ENCODE data around the gene RPA3.
A peak's percentile ranks its signal among the peaks of the same experiment; 100 is the strongest.

Gene RPA3

DNA sequence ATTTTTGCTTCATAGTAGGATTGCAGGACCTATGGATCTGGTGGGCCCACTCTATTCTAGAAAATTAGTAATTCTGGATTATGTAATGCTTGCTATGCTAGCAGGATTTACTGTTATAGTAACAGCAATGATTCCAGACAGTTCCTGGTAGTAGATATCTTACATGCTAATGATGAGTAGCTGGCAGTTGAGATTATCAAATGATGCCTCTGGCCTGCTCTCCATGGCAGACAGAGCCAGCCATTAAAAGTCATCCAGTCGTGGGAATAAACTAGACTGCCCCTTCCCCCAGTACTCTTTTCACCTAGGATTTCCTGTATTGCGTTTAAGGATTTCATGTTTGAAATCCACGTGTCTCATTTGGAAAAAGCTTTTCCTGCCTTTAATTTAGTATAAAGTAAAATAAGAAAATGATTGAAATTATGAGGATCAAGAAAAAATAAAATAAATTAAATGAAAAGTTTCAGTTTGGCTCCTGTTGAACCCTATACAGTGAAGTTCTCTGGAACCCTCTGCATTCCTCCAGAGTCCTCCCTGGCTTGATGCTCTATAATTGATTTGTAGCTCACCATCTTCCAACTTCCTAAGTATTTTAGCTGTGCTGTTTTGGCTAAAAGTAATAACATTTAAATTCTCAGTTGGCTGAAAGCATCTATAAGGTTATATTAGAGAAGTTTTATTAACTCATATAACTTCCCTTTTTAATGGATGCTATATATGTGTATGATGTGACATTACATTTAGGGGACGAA lies 63.3 kb downstream of the RPA3 start:
- no peak for DNase-seq (ENCODE audit: low read depth in 1 of 2, low spot score in 1 of 2)

DNA sequence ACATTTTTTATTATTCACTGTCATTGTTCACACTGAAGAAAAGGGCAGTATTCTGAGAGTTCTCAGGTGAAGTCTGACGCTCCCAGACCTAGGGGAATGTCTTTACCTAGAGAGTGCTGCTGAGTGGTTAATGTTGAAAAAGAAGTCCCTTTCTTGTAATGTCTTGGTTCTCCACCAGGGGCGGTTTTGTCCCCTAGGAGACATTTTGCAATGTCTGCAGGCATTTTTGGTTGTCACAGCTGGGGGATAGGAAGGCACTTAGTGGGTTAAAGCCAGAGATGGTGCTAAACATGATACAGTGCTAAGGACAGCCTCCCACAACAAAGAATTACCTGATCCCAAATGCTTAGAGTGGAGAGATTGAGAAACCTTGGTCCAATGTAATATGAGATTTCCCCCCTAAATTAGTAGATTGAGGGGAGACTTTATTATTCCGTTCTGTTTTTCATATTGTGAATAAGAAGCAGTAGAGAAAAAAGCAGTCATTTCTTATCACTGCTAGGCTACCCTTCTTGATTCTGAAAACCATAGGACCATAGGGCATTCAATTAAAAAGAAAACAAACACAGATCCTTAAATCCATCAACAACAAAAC lies 64.7 kb downstream of the RPA3 start:
- DNase-seq (ENCODE audit: low read depth in 1 of 2, low spot score in 1 of 2) = no peak

DNA sequence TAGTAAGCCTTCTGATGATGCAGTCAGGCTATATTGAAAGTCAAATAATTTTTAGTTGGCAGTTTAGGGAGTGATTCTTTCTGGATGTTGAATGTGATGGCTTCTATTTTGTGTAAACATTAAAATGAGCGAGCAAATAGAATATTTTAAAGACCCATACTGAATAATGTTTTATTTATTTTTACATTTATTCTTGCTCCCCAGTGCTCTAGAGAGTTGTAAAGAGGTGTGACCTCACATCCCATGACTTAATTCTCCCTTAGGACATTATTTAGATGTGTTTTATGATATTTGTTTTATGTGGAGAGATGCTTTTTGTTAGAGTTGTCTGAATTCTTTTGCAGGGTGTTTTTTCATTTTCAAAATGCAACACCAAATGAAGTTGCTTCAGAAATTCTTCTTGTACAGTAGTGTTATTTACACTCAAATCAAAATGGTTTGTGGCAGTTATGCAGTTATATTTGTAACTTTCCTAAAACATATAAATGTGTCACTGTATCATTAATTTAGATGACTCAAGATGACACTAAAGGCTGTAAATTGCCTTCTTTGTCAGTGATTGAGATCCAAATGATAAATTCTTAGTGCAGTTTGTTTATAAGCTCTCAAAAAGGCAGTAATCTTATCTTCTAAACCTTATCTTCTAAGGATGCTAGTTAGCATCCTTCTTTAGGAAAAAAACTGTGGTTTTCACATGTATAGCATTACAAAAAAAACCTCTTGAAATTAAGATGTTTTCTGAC lies 65.4 kb downstream of the RPA3 start:
- no peak for DNase-seq (ENCODE audit: low read depth in 1 of 2, low spot score in 1 of 2)

DNA sequence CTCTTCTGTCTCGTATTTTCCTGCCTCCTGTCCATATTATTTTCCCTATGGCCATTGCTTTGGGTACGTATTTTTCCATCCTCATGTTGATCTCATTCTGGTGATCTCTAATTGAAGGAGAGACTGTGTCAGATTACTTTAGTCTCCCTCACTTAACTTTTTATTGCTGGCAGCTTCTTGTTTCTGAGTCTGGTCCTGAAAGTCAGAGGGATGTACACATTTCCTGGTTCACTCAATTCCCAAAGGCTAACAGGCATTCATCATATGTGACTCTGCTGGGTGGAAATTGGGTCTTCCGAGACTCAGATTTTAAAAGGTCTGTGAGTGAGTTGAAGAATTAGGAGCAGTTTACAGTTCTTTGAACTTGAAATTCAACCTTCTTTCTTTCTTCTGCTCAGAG lies 66.9 kb downstream of the RPA3 start:
- no peak for DNase-seq (ENCODE audit: low read depth in 1 of 2, low spot score in 1 of 2)

DNA sequence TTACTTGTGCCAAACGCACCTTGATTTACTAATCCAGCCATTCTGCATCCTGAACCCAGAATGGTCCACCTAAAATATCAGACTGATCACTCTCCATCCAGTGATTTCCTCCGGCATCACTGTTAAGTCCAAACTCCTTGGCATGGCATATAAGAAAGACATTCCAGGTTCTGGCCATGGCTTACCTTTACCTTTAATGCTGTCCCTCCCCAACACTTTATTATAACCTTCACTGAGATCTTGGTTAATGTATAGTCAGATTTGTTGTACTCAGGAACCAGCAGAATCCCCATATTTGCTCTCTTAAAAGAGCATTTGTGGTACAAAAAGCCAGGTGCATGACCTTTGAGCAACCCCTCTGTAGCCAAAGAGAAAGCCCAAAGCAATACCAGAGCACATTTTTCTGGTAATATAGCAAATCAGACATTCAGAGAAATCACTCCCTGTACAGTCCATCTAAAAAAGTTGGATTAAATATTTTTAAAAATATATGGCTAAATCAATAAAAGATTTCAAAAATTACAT lies 67.7 kb downstream of the RPA3 start:
- DNase-seq (ENCODE audit: low read depth in 1 of 2, low spot score in 1 of 2) = no peak

DNA sequence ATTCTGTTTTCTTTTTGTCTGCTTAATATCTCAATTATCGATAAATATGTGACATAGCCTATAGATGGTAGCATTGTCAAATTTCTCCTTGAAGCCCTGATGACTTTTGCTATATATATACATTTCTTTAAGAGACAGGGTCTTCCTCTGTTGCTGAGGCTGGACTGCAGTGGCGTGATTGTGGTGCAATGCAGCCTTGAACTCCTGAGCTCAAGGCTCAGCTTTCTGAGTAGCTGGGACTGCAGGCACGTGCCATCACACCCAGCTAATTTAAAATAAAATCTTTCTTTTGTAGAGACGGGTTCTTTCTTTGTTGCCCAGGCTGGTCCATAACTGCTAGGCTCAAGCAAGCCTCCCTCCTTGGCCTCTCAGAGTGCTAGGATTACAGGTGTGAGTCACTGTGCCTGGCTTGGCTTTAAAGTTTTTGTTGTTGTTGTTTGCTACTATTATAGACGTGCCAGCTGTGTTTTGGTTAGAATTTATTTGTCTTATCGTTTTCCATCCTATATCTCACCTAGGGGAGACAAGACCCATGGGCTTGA lies 70.8 kb downstream of the RPA3 start:
- DNase-seq (ENCODE audit: low read depth in 1 of 2, low spot score in 1 of 2) = no peak

DNA sequence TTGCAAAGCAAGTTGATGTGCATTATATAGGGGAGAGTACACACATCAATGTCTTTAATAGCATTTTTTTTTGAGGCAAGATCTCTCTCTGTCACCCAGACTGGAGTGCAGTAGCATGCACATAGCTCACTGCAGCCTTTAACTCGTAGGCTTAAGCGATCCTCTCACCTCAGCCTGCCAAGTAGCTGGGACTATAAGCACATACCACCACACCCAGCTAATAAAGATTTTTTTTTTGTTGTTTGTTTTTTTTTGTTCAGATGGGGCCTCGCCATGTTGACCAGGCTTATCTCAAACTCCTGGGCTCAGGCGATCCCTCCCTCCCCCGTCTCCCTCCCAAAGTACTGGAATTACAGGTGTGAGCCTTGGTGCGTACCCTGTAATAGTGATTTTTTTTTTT lies 76.3 kb downstream of the RPA3 start:
- no peak for DNase-seq (ENCODE audit: low read depth in 1 of 2, low spot score in 1 of 2)

DNA sequence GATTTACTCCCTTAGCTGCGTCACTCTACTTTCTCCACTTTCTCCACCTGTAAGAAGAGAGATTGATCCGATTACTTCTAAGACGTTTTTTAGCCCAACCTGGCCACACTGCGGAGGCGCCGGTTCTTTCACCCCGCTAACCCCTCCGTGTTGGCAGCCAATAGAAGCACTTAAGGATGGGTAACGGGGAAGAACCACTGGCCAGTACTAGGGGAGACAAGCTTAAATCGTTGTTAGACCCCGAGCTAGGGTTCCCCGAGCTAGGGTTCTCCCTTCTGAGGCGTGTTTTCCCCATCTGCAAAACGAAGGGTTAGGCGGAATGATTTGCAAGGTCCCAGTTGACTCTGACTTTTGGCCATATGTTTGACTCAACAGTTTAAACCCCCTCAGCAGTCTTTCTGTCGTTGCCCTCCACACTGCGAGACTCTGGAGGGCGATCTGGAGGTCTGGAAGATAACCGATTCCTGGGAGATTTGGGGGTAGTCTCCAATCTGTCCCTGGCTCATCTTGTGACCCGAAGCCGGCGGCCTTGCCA lies 77.2 kb downstream of the RPA3 start:
- no peak for DNase-seq (ENCODE audit: low read depth in 1 of 2, low spot score in 1 of 2)

DNA sequence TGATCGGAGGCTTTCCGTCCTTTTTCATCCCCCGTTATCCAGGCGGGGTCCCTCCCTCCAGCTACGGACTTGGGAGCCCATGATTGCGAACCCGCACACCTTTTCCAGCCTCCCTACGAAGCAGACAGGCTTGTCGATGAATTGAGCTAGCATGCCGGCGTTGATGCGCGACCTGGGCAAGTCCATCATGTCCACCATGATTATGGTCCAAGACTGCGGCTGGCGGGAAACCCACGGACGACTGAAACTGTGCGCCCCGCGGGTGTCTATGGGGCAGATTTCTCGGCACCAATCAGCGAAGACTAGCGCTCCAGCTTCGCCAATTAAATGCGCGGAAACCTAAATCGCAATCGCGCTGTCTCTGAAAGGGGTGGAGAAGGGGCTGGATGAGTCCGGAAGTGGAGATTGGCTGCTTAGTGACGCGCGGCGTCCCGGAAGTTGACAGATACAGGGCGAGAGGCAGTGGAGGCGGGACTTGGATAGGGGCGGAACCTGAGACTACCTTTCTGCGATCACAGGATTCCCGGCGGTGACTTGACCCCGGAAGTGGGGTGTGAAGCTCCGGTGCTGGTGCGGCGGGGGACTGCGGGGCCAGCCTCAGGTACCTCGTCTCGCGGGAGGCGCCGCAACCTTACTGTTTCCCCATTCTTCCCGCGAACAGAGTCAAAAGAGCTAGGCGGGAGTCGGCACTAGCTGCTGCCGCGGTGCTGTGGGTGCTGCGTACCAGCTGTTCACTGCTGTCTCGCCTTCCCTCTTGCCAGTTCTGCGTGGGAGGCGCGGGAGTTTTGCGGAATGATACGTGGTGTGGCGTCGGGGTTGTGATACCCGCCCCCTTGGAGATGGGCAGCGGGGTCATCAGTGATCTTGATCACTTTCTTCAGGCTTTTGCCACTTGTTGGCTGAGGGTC lies 77.9 kb downstream of the RPA3 start, which contains the start of gene UMAD1:
Gene UMAD1, plus strand, starts transcription at position 532 of the 908 bp plus-strand sequence. CDS start 32,620 bp downstream, outside the sequence.
- peak; percentile 91 to 95 for DNase-seq (ENCODE audit: low read depth in 1 of 2, low spot score in 1 of 2)

DNA sequence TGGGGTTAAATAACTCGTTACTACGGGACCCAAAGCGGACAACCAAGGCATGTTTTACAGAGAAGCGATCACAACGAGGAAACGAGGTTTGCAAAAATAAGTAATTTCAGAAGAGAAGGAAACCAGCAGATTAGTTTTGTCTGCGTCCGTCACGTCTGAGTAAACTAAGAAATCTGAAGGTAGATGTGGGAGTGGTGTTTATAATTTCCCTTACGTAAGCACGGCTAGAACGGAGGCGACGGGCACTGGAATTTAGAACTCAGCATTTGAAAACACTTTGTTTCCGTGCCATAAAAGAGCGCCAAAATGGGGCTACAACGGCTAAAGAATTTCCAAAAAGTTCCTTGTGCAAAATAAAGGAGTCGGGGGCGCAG lies 78.6 kb downstream of the RPA3 start:
- DNase-seq (ENCODE audit: low read depth in 1 of 2, low spot score in 1 of 2) = peak in 1 of 2 donors; percentile 21

DNA sequence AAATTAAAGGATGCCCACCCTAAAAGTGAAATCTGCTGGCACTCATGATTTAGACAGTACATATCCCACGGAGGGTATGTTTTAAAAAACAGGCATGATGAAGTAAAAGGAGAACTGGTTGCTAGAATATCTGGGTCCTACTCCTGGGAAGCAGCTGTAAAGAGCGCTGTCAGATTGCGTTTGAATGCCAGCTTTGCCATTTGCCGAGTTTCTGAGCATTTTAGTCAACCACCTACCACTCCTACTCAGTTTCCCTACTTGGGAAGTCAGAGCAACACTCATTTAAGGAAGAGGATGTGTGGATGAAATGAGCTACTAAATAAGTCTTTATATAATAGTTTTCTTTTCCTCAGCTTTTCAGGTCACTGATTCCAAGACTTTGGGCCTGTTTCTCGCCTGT lies 79.0 kb downstream of the RPA3 start:
- DNase-seq (ENCODE audit: low read depth in 1 of 2, low spot score in 1 of 2) = no peak

DNA sequence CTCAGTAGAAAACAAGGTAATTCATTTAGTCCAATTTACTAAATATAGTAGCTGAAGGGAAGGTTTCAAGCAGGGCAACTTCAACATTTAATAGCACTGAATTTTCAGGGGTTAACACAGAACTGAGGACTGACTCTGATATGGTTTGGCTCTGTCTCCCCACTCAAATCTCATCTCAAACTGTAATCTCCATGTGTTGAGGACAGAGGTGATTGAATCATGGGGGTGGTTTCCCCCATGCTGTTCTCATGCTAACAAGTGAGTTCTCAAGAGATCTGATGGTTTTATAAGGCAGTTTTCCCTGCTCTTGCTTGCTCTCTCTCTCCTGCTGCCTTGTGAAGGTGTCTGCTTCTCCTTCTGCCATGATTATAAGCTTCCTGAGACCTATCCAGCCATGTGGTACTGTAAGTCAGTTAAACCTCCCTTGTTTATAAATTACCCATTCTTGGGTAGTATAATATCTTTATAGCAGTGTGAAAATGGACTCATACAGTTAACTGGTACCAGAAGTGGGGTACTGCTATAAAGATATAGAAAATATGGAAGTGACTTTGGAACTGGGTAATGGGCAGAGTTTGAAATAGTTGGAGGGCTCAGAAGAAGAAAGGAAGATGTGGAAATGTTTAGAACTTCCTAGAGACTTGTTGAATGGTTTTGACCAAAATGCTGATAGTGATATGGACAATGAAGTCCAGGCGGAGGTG lies 87.6 kb downstream of the RPA3 start:
- no peak for DNase-seq (ENCODE audit: low read depth in 1 of 2, low spot score in 1 of 2)

DNA sequence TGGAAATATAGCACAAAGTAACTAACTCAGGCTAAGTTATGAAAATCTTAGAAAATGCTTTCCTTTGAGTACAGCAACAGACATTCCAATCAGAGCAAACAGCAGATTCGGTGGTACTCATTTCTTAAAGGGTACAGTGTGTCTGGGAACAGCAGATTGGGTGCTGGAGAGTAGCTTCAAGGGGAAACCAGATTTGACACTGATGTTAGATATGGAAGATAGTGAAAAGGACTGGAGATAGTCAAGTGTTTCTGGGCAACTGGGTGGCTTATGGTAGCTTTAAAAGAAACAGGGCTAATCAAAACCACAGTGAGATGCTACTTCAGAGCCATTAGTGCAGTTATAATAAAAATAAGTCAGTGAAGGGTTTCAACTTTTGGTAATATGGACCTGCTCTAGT lies 89.9 kb downstream of the RPA3 start:
- no peak for DNase-seq (ENCODE audit: low read depth in 1 of 2, low spot score in 1 of 2)

DNA sequence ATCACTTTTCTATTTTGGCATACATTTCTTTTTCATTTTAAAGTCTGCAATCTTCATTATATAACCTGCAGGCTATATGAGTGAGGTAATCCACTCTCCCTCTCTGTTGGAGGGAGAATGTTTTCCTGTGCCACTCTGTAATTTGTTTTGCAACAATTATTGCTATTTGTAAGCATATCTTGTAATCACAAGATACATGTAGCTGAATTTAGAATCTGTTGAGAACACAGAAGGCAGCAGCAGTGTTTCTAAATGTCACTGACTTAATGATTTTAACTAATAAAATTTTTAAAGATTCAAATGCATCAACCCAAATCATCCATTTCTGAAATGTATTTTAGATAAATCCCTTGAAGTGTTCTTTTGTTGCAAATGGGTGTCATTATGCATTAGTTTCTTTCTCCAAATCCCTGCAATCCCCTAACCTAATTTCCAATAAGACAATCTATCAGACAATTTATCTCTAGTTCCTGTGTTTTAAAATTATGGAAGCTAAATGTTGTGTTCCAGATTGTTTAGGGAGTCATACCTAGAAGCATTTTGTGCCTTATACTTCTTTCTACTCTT lies 97.7 kb downstream of the RPA3 start:
- DNase-seq (ENCODE audit: low read depth in 1 of 2, low spot score in 1 of 2) = no peak

DNA sequence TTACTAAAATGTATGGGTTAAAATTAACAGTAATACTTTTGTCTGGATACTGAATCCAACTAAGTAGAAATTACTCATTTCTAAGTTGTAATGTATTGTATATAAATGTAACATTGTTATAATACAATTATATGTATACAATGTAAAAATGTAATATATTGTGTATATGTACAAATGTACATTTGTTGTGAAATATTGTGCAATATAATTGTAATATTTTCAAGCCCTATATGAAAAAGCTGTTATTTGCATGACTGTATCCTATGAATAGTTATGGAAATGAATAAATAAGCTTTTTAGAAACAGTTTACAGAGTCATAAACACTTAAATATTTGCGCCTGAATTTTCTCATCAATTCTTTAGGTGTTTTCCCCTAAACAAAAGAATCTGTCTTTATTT lies 98.2 kb downstream of the RPA3 start:
- DNase-seq (ENCODE audit: low read depth in 1 of 2, low spot score in 1 of 2) = no peak

DNA sequence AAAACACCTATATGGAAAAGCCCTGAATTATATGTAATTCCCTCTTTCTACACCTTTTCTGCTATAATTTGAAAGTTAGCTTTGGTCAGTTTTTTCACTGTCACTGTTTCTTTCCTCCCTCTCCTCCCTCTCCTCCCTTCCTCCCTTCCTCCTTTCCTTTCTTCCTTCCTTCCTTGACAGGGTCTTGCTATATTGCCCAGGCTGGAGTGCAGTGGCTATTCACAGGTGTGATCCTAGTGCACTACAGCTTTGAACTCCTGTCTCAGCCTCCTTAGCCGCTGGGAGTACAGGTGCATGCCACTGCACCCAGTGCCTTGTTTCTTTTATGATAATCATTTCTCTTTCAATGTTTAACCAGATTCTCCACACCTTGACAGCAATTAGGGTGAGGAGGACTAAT lies 100.0 kb downstream of the RPA3 start:
- DNase-seq (ENCODE audit: low read depth in 1 of 2, low spot score in 1 of 2) = no peak

DNA sequence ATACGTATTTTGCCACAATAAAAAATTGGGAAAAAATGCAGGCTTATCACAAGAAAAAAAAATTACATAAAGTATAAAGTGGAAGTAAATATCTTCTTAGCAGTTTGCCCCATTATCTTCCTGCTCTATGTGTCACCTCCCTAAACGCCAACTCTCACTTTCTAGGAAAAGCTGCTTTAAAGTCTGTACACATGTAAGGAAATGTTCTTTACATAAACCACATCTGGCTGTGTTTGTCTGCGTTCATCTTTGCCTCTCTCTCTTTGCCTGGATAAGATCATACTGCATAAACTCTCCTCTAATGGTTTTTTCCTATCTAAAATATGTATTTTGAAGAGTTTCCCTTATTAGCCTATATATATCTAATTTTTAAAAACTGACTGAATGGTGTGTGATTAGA lies 100.9 kb downstream of the RPA3 start:
- no peak for DNase-seq (ENCODE audit: low read depth in 1 of 2, low spot score in 1 of 2)

DNA sequence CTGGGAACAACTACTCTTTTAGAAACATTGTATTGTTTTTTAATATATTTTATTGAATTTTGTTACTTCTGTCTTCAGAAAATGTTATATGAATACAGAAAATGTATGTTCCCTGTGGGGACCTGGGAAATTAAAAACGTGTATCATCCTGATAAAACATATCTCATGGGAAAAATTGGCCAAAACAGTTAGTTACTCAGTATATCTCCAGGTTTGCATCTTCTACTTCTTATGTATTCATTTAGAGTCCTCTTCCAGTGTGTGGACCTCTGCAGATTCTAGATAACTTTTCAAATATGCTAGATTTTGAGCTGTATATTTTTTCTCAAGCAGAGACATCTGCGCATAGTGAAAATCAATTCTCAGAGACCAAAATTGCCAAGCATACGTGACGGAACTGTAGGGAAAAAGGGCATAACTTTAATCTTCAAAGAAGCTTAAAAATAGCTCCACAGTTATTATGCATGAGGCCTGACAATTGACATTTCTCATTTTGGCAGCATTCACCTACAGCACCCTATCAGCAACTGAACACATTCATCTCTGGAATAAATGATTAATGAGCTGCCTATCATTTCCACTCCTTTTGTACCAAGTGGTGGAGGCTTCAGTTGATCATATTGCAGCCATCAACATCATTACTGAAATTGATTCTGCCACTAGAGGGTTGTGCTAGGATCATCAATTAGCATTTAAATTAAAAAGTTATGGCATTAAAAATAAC lies 104.2 kb downstream of the RPA3 start:
- DNase-seq (ENCODE audit: low read depth in 1 of 2, low spot score in 1 of 2) = no peak

DNA sequence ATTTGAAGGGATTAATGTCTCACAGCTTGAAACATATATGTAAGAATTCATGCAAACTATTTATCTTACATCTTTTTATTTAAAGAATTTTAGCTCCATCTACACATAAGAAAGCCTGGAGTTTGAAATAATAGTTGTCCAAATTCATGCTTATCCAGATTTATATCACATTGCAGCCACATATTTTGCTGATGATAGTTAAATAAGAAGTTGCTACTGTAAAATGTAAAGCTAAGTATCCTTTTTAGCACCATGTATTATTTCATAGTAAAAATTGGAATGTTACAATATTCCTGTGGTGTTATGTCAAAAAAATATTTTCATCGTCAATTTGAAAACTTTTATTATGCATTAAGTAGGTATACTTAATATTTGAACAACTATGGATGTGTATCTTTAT lies 105.2 kb downstream of the RPA3 start:
- DNase-seq (ENCODE audit: low read depth in 1 of 2, low spot score in 1 of 2) = no peak
